Prostate gland (tissue), 1 donor: ENCODE results near the gene TK1.

Source experiments
- POLR2A ChIP-seq: fragments of 450-650 bp; IDR thresholded peaks from one replicate; pipeline ENCODE4 v1.6.1; 2016; ENCODE audit warnings: antibody characterized with exemption, mild to moderate bottlenecking
- POLR2AphosphoS5 ChIP-seq: sonication (generic); formaldehyde crosslinking; IDR thresholded peaks from one replicate; pipeline ENCODE4 v1.6.1; 2017; ENCODE audit warnings: antibody characterized with exemption

- TF ChIP-seq POLR2AphosphoS5, result peak; percentile 67
- no peak for TF ChIP-seq POLR2A
These were observed 2.0 kb downstream of the TK1 start for GRCh38 chr17:78184868-78185267.
